ENCODE data around the gene PTPN23. TPM values are rescaled to one million over a fixed set of nuclear protein-coding genes. Genes with fewer than 3 reads are reported as not detected.
A peak's percentile ranks its signal among the peaks of the same experiment; 100 is the strongest.

The PTPN23 gene
- total RNA-seq, 2 donors from 2014 or later = 30.5 to 44.0 TPM

GRCh38 chr3:47431225-47431624 lies 50.4 kb downstream of the PTPN23 start:
- no peak overlapping the region for H3K27ac ChIP-seq
- H3K4me1 ChIP-seq = peaks cover 7% of the 10 kb centered on the region
- intact Hi-C loops (cut with DNase I) = no loop called here
- H3K9me3 ChIP-seq = no peaks in the 10 kb centered on the region
- DNase-seq = no peak
- no peak overlapping the region for H3K9ac ChIP-seq (ENCODE audit: low read depth in 2 of 2, low read length in 2 of 2)
- no peak for TF ChIP-seq CTCF (IDR thresholded peaks at IDR 0.05)
- peaks cover 4% of the 10 kb centered on the region for H3K36me3 ChIP-seq
- no peak overlapping the region for H3K4me3 ChIP-seq
- H3K27me3 ChIP-seq = no peaks in the 10 kb centered on the region

- H3K4me1 ChIP-seq = peaks cover 7% of the 10 kb centered on the region
- H3K27ac ChIP-seq = no peak overlapping the region
- H3K4me3 ChIP-seq = no peak overlapping the region
- DNase-seq = no peak
- intact Hi-C loops (cut with DNase I) = no loop called here
- H3K27me3 ChIP-seq = no peaks in the 10 kb centered on the region
- H3K9ac ChIP-seq (ENCODE audit: low read depth in 2 of 2, low read length in 2 of 2) = no peak overlapping the region
- TF ChIP-seq CTCF (IDR thresholded peaks at IDR 0.05) = no peak
- peaks cover 4% of the 10 kb centered on the region for H3K36me3 ChIP-seq
- H3K9me3 ChIP-seq = no peaks in the 10 kb centered on the region
These were observed 51.9 kb downstream of the PTPN23 start for GRCh38 chr3:47432673-47433072.

- peak overlapping the region; percentile 67 for H3K27ac ChIP-seq
- peak; percentile 86 for DNase-seq
- H3K4me1 ChIP-seq = peaks cover 7% of the 10 kb centered on the region
- no peaks in the 10 kb centered on the region for H3K9me3 ChIP-seq
- no peak overlapping the region for H3K4me3 ChIP-seq
- intact Hi-C loops (cut with DNase I) = no loop called here
- H3K36me3 ChIP-seq = peaks cover 4% of the 10 kb centered on the region
- no peaks in the 10 kb centered on the region for H3K27me3 ChIP-seq
- no peak for TF ChIP-seq CTCF (IDR thresholded peaks at IDR 0.05)
- H3K9ac ChIP-seq (ENCODE audit: low read depth in 2 of 2, low read length in 2 of 2) = peak overlapping the region in 1 of 2 donors; percentile 46
These were observed 53.0 kb downstream of the PTPN23 start for GRCh38 chr3:47433796-47434195.

GRCh38 chr3:47434849-47435248 lies 54.0 kb downstream of the PTPN23 start:
- intact Hi-C loops (cut with DNase I) = no loop called here
- Histone ChIP-seq H3K4me1 (peaks cover 7% of the 10 kb centered on the region), H3K4me3 (no peak overlapping the region), H3K27me3 (no peaks in the 10 kb centered on the region), H3K36me3 (peaks cover 4% of the 10 kb centered on the region), H3K9me3 (no peaks in the 10 kb centered on the region), H3K27ac (peak overlapping the region; percentile 67), H3K9ac (ENCODE audit: low read depth in 2 of 2, low read length in 2 of 2) (peak overlapping the region in 1 of 2 donors; percentile 46)
- no peak for TF ChIP-seq CTCF (IDR thresholded peaks at IDR 0.05)
- DNase-seq = peak; percentile 81

- Histone ChIP-seq H3K4me1 (peaks cover 7% of the 10 kb centered on the region), H3K27ac (peak overlapping the region; percentile 78), H3K27me3 (no peaks in the 10 kb centered on the region), H3K4me3 (no peak overlapping the region), H3K9me3 (no peaks in the 10 kb centered on the region), H3K9ac (ENCODE audit: low read depth in 2 of 2, low read length in 2 of 2) (no peak overlapping the region), H3K36me3 (peaks cover 4% of the 10 kb centered on the region)
- peak; percentile 62 for DNase-seq
- TF ChIP-seq CTCF (IDR thresholded peaks at IDR 0.05) = no peak
- intact Hi-C loops (cut with DNase I) = no loop called here
These were observed 55.4 kb downstream of the PTPN23 start for GRCh38 chr3:47436180-47436579.

Data from colonic mucosa (tissue), 4 donors.